ENCODE measurements around the gene MFN2. TPM values are rescaled to one million over a fixed set of nuclear protein-coding genes. Genes with fewer than 3 reads are reported as not detected.

Gene MFN2
- total RNA-seq, 2 experiments from 2014 or later, result 28.3 to 52.7 TPM

DNA sequence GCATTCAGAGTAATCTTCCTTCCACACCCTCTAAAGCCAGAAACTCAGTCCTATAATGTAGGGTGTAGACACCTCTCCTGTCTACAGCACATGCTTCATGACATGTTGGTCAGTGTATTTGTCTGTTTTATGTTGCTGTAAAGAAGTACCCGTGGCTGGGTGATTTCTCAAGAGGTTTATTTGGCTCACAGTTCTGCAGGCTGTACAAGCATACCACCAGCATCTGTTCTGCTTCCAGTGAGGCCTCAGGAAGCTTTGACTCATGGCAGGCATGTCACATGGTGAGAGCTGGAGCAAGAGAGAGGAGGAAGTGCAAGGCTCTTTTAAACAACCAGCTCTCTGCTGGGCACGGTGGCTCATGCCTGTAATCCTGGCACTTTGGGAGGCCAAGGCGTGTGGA lies 33.6 kb upstream of the MFN2 start:
- H2AFZ ChIP-seq (ENCODE audit: low read length), result no peak overlapping the region

GRCh38 chr1:11948822-11949458 lies 31.3 kb upstream of the MFN2 start:
- intact Hi-C loops (cut with micrococcal nuclease; ENCODE audit: unreplicated experiment), result no loop called here
- no peaks in the 10 kb centered on the region for H3K79me2 ChIP-seq (ENCODE audit: insufficient read depth, low read depth, low read length)
- POLR2A ChIA-PET, result interaction anchor here (0.6 to 1.1 kb wide), 3 partner anchors 70 to 879 kb away, joined by 4 to 5 read pairs (median 5); partner anchors contain the start of gene MIIP
- H3K4me3 ChIP-seq (ENCODE audit: low read depth, low read length, poor library complexity, severe bottlenecking), result no peak overlapping the region
- H3K9me3 ChIP-seq (ENCODE audit: low read length), result 0 out of 2 replicates have a peak, but pooled peaks cover 3% of the 10 kb centered on the region
- no peaks in the 10 kb centered on the region for H3K9me2 ChIP-seq (ENCODE audit: insufficient read depth, low read length)
- peak; percentile 62 for DNase-seq (ENCODE audit: low spot score)
- H2AFZ ChIP-seq (ENCODE audit: low read length), result no peak overlapping the region
- H3K36me3 ChIP-seq (ENCODE audit: insufficient read depth, low read length), result 0 out of 2 replicates have a peak, but pooled peaks cover 4% of the 10 kb centered on the region
- CTCF ChIA-PET (ENCODE audit: unreplicated experiment), result no interaction called here
- no peak overlapping the region for H3K27ac ChIP-seq (ENCODE audit: low read depth, low read length, poor library complexity, severe bottlenecking)
- H4K20me1 ChIP-seq (ENCODE audit: insufficient read depth, low read length), result no peaks in the 10 kb centered on the region
- no peak overlapping the region for H3K4me2 ChIP-seq (ENCODE audit: low read length)
- peaks cover 7% of the 10 kb centered on the region for H3K4me1 ChIP-seq (ENCODE audit: insufficient read depth, low read length, poor library complexity, severe bottlenecking)
- no peak for TF ChIP-seq EZH2phosphoT487 (IDR thresholded peaks at IDR 0.05; ENCODE audit: borderline replicate concordance, low read depth, low read length)
- TF ChIP-seq CTCF (conservative IDR thresholded peaks at IDR 0.05; ENCODE audit: low read length), result no peak
- no TSS peak for BruUV-seq (replicated peaks)

More for the DNA sequence above, 33.6 kb upstream of the MFN2 start:
- Histone ChIP-seq H3K4me2 (ENCODE audit: low read length) (no peak overlapping the region), H3K27ac (ENCODE audit: low read depth, low read length, poor library complexity, severe bottlenecking) (no peak overlapping the region), H4K20me1 (ENCODE audit: insufficient read depth, low read length) (no peaks in the 10 kb centered on the region), H3K4me3 (ENCODE audit: low read depth, low read length, poor library complexity, severe bottlenecking) (no peak overlapping the region), H3K36me3 (ENCODE audit: insufficient read depth, low read length) (0 out of 2 replicates have a peak, but pooled peaks cover 4% of the 10 kb centered on the region), H3K79me2 (ENCODE audit: insufficient read depth, low read depth, low read length) (no peaks in the 10 kb centered on the region), H3K9me2 (ENCODE audit: insufficient read depth, low read length) (no peaks in the 10 kb centered on the region), H3K4me1 (ENCODE audit: insufficient read depth, low read length, poor library complexity, severe bottlenecking) (peaks cover 7% of the 10 kb centered on the region), H3K9me3 (ENCODE audit: low read length) (0 out of 2 replicates have a peak, but pooled peaks cover 3% of the 10 kb centered on the region)
- intact Hi-C loops (cut with micrococcal nuclease; ENCODE audit: unreplicated experiment), result no loop called here
- no peak for DNase-seq (ENCODE audit: low spot score)
- BruUV-seq (replicated peaks), result no TSS peak
- CTCF ChIA-PET (ENCODE audit: unreplicated experiment), result no interaction called here
- TF ChIP-seq CTCF (conservative IDR thresholded peaks at IDR 0.05; ENCODE audit: low read length) (no peak), EZH2phosphoT487 (IDR thresholded peaks at IDR 0.05; ENCODE audit: borderline replicate concordance, low read depth, low read length) (no peak)
- POLR2A ChIA-PET, result interaction anchor here (0.7 to 1.3 kb wide), 2 partner anchors 70 to 74 kb away, joined by 5 to 6 read pairs; no protein-coding TSS in a partner anchor

DNA sequence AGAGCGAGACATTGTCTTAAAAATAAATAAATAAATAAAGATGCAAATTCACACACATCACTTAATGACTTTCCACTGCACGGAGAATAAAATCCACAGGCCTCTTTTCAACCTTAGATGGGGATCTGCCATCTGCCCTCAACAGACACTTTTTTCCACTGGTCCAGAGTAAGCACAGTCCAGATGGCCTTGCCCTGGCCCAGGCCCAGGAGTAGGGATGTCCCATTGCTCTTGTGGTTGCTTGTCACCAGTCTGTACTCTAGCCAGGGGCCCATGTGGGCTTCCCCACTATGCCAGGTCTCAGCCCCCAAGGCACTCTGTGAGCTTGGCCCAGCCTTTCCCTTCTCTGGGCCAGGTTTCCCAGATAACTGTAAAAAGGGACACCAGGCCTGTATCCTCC lies 28.3 kb upstream of the MFN2 start:
- H3K4me1 ChIP-seq (ENCODE audit: insufficient read depth, low read length, poor library complexity, severe bottlenecking), result peaks cover 7% of the 10 kb centered on the region
- TF ChIP-seq CTCF (conservative IDR thresholded peaks at IDR 0.05; ENCODE audit: low read length) (no peak), EZH2phosphoT487 (IDR thresholded peaks at IDR 0.05; ENCODE audit: borderline replicate concordance, low read depth, low read length) (no peak)
- H3K4me3 ChIP-seq (ENCODE audit: low read depth, low read length, poor library complexity, severe bottlenecking), result no peak overlapping the region
- no peaks in the 10 kb centered on the region for H3K9me2 ChIP-seq (ENCODE audit: insufficient read depth, low read length)
- no peaks in the 10 kb centered on the region for H4K20me1 ChIP-seq (ENCODE audit: insufficient read depth, low read length)
- intact Hi-C loops (cut with micrococcal nuclease; ENCODE audit: unreplicated experiment), result no loop called here
- H3K27ac ChIP-seq (ENCODE audit: low read depth, low read length, poor library complexity, severe bottlenecking), result no peak overlapping the region
- no peak overlapping the region for H2AFZ ChIP-seq (ENCODE audit: low read length)
- H3K4me2 ChIP-seq (ENCODE audit: low read length), result no peak overlapping the region
- CTCF ChIA-PET (ENCODE audit: unreplicated experiment), result interaction anchor here (0.5 kb wide), 1 partner anchor 15 kb away, joined by 3 read pairs; no protein-coding TSS in a partner anchor
- no TSS peak for BruUV-seq (replicated peaks)
- H3K36me3 ChIP-seq (ENCODE audit: insufficient read depth, low read length), result 0 out of 2 replicates have a peak, but pooled peaks cover 4% of the 10 kb centered on the region
- DNase-seq (ENCODE audit: low spot score), result no peak
- 0 out of 2 replicates have a peak, but pooled peaks cover 3% of the 10 kb centered on the region for H3K9me3 ChIP-seq (ENCODE audit: low read length)
- no peaks in the 10 kb centered on the region for H3K79me2 ChIP-seq (ENCODE audit: insufficient read depth, low read depth, low read length)
- POLR2A ChIA-PET, result no interaction called here
